ENCODE data around the gene BCO1.

BCO1 gene

DNA sequence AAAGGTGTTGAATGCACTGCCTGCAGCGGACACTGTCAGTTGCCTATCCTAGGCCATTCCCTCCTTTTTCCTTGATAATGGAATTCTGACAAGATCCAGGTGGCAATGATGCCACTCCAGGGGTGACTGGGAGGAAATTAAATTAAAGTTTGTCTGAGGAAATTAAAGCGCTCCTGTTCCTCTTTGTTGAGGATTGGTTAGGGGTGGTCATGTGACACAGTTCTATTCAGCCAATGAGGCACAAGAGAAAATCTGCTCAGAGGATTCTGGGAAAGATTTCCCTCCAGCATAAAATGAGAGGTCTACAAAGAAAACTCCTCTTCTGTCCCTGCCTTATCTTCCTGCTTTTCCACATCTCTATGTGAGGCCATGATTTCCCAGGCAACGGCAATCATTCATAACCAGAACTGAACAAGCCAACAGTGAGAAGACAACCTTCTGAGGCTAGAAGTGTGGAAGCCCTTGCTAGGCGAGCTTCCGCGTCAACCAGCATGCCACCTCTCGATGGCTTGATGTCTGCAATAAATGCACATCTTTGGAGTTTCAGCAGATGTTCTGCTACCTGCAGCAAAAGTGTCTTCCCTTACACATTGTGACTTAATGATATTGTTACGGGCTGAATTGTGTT lies 5.6 kb upstream of the BCO1 start:
- no peak for DNase-seq

GRCh38 chr16:81237282-81237681 lies 1.2 kb upstream of the BCO1 start:
- DNase-seq = no peak

- DNase-seq = no peak
These were observed 570 bp upstream of the BCO1 start for GRCh38 chr16:81237942-81238295.

DNA sequence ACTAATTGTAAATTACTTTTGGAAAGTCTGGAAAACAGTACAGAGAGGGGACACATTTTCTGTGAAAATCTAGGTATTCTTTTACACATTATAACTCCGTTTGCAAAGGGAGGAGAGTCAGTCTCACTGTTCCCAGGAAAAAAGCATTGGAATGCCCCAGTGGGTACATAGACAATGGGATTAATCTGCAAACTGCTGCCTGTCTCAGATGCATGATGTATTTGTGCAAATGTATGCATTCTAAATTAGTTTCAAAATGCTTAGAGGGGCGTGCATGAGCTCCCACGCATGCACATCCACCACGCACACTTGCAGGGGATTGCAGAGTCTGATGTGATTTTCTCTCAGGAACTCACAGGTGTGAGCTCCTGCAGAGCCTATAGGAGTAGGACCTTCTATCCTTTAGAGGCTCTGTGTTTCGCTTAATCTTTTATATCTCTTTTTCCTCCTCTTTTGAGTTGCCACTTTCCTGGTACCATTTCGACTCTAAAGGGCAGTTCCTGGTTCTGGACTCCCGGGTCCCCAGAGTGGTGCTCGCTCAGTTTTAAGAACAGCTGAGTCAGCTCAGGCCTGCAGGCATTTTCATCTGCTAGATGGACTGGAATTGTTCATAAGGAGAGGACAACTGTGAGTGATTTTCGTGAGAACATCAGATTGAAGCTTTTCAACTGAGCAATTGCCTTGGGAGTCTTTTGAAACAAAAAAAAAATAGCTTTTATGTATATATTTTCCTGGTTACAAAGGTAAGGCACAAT lies 1.1 kb downstream of the BCO1 start:
- DNase-seq = no peak

GRCh38 chr16:81241706-81242105 lies 3.2 kb downstream of the BCO1 start:
- no peak for DNase-seq

GRCh38 chr16:81242977-81243618 lies 4.6 kb downstream of the BCO1 start:
- DNase-seq = no peak

- no peak for DNase-seq
These were observed 5.5 kb downstream of the BCO1 start for GRCh38 chr16:81243942-81244341.

DNA sequence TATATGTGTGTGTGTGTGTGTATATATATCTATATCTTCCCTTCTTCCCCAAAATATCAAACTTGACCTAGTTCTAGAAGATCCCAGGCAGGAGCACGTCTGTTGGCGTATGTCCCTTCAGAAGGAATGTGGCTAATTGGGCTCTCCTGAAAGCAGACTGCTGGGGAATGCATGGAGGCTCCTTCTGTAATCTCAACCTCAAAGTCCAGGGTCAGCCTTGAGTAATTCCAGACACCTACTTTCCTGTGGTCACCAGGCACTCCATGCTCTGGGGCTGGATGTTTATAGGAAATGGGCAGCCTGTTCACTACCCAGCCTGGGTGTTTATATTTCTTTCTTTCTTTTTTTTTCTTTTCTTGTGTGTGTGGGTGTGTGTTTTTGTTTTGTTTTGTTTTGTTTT lies 13.4 kb downstream of the BCO1 start:
- DNase-seq = no peak

GRCh38 chr16:81253141-81253540 lies 14.7 kb downstream of the BCO1 start:
- no peak for DNase-seq

DNA sequence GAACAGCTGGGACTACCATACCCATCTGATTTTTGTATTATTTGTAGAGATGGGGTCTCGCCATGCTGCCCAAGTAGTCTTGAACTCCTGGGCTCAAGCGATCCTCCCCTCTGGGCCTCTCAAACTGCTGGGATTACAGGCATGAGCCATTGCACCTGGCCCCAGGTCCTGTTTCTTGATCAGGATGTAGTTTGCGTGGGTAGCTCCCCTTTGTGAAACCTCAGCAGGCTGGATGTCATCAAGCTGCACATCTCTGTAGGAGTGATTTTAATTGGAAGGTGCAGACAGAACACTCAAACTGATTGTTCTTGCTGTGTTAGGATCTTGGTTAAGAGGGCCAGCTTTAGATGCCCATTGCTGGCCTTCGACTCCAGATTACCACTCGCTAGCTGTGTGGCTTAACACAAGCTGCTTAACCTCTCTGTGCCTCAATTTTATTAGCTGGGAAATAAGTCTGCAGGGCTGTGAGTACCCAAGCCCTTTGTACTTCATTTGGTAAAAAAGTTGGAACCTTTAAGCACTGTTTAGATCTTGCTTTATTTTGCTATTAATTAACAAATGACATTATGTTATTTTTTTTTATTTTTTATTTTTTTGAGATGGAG lies 16.5 kb downstream of the BCO1 start:
- DNase-seq = no peak

GRCh38 chr16:81259916-81260315 lies 21.4 kb downstream of the BCO1 start:
- DNase-seq = no peak

DNA sequence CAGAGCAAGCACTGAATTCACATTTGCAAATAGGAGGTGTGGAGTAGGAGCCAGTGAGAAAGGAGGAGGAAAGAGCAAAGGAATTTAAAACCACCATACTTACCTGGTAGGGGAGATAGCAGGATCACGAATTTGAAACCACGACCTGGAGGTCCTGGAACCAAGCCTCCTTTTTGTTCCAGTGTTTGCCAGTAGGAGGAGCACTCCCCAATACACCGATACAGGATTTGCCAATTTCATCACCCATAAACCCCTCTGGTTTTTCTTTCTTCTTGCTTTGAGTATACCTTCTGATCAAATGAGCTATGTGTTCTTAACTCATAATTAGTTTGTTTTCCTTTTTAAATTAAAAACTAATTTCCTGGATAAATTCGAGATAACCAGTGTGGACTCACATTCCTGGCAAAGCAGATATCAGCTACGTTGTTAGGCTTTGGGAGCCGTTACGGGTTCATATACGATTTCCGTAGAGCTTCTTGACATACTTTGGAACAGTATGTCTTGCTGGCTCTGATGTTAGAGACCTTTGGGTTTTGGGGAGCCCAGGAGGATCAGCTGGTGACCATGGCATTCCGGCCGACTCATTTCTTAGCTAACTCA lies 22.7 kb downstream of the BCO1 start:
- DNase-seq = peak; percentile 49

DNA sequence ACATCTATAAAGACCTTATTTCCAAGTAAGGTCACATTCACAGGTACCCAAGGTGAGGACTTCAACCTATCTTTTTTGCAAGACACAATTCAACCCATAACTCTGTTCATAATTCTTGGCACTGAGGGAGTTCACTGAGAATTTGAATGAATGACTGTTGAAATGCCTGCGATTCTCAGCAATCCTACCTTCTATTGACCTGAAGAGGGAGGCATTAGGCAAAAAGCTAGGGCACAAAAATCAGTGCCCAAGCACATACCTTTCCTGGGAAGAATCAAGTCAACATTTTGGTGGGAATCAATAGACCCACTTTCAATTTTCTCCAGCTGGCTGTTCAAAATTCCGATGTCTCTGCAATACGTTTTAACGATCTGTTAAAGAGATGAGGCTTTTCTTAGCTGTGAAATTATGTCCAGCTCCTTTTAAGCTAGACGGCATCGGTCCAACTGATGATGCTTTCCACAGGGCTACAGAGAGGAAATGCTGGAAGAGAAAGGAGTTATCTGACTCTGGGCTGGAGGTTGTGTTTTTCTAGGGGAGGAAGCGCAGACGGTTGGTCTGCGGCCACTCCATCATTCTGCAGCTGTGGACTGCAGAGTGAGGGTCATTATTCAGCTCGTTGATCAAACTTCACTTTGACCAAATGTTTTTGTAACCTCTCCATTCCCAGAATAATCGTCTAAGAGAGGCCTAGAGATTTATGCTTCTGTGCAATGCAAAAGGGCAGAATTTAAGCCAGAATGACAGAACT lies 25.2 kb downstream of the BCO1 start:
- DNase-seq = no peak

- no peak for DNase-seq
These were observed 25.9 kb downstream of the BCO1 start for GRCh38 chr16:81264386-81264785.

DNA sequence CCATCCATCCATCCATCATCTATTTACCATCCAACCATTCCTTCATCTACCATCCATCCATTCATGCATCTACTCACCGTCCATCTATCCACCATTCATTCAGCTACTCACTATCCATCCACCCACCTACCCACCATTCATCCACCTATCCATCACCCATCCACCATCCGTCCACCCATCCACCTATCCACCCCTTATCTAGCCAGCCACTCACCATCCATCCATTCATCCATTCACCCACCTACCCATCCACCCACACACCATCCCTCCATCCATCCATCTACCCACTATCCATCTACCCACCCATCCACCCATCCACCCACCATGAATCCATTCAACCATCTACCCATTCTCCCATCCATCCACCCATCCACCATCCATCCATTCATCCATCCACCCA lies 26.6 kb downstream of the BCO1 start:
- DNase-seq = no peak

- no peak for DNase-seq
These were observed 27.4 kb downstream of the BCO1 start for GRCh38 chr16:81265658-81266451.

- DNase-seq = peak; percentile 31
These were observed 28.2 kb downstream of the BCO1 start for GRCh38 chr16:81266680-81267095.

DNA sequence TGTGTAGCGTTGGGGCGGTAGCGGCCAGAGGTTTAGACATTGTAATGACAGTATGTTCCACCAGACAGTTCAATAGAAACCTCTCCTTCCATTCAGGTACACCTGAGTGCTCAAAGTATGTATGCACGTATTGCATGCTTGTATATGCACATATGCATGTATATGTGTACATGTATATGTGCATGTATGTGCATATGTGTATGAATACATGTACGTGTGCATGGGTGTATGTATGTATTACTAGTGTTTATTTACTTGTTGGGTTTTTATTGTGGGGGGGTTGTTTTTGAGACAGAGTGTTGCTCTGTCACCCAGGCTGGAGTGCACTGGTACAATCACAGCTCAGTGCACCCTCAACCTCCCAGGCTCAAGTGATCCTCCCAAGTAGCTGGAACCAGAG lies 30.0 kb downstream of the BCO1 start:
- no peak for DNase-seq

DNA sequence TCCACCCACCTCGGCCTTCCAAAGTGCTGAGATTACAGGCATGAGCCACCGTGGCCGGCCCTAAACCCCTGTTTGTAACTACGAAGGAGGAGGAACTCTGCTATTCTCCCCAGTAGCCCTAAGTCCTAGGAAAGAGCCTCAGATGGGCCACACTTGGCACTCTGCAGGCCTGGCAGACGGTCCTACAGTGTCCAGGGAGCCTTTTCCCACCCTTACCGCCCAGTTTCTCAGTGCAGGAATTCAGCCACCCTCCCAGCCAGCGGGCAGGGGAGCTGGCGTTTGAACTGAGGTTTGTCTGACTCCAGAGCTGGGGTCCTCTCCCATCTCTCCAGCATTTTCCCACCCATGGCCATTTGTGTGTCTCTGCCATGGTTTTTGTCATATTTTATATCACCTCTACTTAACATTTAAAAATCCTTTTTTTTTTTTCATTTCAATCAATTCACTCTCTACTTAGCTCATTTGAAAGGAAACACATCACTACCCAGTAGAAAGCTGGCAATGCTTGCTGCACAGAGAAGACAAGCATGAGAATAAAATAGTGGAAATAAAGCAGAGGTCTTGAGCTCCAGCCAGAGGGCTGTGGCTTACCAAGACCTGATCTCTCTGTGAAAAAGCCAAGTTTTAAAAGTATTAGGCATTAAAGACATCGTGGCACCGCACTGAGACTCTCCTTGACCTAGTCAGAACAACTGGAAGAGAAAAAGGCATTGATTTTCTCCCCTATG lies 34.9 kb downstream of the BCO1 start:
- no peak for DNase-seq

GRCh38 chr16:81275064-81275532 lies 36.6 kb downstream of the BCO1 start:
- DNase-seq = no peak

DNA sequence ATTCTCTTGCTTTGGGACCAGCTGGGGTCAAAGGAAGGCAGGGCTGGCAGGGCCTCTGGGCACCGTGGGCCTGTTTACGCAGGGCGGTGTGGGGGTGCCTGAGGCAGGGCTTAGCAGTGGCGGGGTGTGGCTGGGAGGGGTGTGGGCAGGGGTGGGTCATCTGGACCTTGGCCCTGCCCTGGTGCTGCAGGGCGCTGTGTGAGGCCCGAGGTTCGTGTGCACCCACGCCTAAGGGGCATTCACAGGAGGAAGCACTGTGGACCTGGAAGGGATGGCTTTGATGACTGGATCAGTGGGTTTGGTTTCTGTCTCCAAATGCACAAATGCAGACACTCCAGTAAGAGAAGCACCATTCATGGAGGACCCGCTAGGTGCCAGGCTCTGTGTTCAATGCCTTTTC lies 37.3 kb downstream of the BCO1 start:
- DNase-seq = no peak

Data from activated CD4-positive, alpha-beta T cell treated with anti-CD3 and anti-CD28 coated beads, Interleukin-2, Interleukin-6, amounts not matched to agents 100 ng/mL and 50 ng/mL, durations not matched to agents 16 hours and 8 hours (primary cell).